ENCODE data around the gene DIP2C.
"Not testable (repeated sequence)": the region's sequence is repeated elsewhere in the genome, so short reads cannot be mapped to it uniquely, and the experiment has no call there.

The DIP2C gene

GRCh38 chr10:639751-640672, 49.5 kb downstream of the DIP2C start:
- DNase-seq (ENCODE audit: low spot score), result no peak

- DNase-seq (ENCODE audit: low spot score), result no peak
Measured at GRCh38 chr10:639001-639750, 50.3 kb downstream of the DIP2C start.

- no peak for DNase-seq (ENCODE audit: low spot score)
Measured at GRCh38 chr10:637771-638195, 51.7 kb downstream of the DIP2C start.

- no peak for DNase-seq (ENCODE audit: low spot score)
Measured at GRCh38 chr10:637221-637620, 52.2 kb downstream of the DIP2C start.

- no peak for DNase-seq (ENCODE audit: low spot score)
Measured at GRCh38 chr10:636769-637168, 52.7 kb downstream of the DIP2C start.

- DNase-seq (ENCODE audit: low spot score), result no peak
Measured at GRCh38 chr10:636016-636730, 53.3 kb downstream of the DIP2C start.

- DNase-seq (ENCODE audit: low spot score), result no peak
Measured at GRCh38 chr10:635088-635861, 54.2 kb downstream of the DIP2C start.

- no peak for DNase-seq (ENCODE audit: low spot score)
Measured at GRCh38 chr10:634256-634655, 55.2 kb downstream of the DIP2C start.

GRCh38 chr10:633279-634245, 55.9 kb downstream of the DIP2C start:
- no peak for DNase-seq (ENCODE audit: low spot score)

GRCh38 chr10:632807-633177, 56.7 kb downstream of the DIP2C start:
- not testable (repeated sequence) for DNase-seq (ENCODE audit: low spot score)

- not testable (repeated sequence) for DNase-seq (ENCODE audit: low spot score)
Measured at GRCh38 chr10:632155-632806, 57.2 kb downstream of the DIP2C start.

- DNase-seq (ENCODE audit: low spot score), result no peak
Measured at GRCh38 chr10:631266-631665, 58.2 kb downstream of the DIP2C start.

- DNase-seq (ENCODE audit: low spot score), result no peak
Measured at GRCh38 chr10:630581-631073, 58.8 kb downstream of the DIP2C start.

- DNase-seq (ENCODE audit: low spot score), result no peak
Measured at GRCh38 chr10:629186-629998, 60.1 kb downstream of the DIP2C start.

GRCh38 chr10:628386-629045, 61.0 kb downstream of the DIP2C start:
- no peak for DNase-seq (ENCODE audit: low spot score)

- no peak for DNase-seq (ENCODE audit: low spot score)
Measured at GRCh38 chr10:627032-627992, 62.2 kb downstream of the DIP2C start.
